ENCODE data around the gene FLVCR2.

GRCh38 chr14:75647640-75648039 lies 69.2 kb downstream of the FLVCR2 start:
- no peak for TF ChIP-seq CTCF (conservative IDR thresholded peaks at IDR 0.05 in 1 of 2, IDR thresholded peaks at IDR 0.05 in 1 of 2; ENCODE audit: extremely low read depth in 1 of 2, insufficient read depth in 1 of 2, low read depth in 1 of 2, low read length in 2 of 2)
- no peak for TF ChIP-seq EZH2 (IDR thresholded peaks at IDR 0.05; ENCODE audit: borderline replicate concordance, low read length)

All from mammary epithelial cell (primary cell).